Stimulated activated CD4-positive, alpha-beta T cell treated with anti-CD3 and anti-CD28 coated beads, Interleukin-4, amount 100 ng/mL, for 24 hours (primary cell): ENCODE measurements around the gene ELMO1.

Experiments
- DNase-seq: peaks from one replicate; pipeline ENCODE4 v3.0.0-alpha.2; 2020

ELMO1 gene

DNA sequence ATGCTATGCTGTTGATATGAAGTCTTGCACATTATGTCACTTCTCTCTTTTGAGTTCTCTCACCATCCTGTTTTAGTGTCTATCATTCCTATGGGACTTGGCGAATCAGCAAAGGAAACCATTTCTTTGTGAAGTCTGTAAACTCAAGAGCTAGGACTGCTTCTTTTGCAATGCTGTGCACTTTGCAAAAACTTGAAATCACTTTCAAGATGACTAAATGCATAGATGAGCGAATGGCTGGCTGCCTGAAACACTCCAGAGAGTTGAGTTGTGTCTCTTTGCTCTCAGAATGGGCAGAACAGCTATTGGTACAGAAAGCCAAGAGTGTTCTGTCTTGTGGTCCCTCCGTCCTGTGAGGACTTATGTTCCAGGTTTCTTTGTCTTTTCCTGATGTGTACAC is 18.3 kb upstream of the ELMO1 start:
- no peak for DNase-seq

DNA sequence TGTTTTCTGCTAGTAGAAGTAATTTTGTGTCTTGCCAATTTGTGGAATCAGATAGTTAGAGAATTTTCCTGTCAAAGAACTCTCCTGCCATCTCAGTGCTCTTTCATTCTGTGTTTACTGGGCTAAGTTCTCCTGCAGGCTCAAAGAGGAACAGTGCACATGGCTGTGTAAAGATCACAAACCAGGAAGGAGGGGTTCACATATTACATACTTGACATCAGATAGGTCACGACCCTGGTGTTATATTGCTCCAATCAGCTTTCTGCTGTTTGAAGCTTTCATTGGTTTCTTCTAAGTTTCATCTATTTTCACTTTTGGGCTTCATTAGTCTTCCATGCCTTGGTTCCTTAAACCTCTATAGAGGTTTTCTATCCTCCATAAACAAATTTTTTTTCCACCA is 13.5 kb upstream of the ELMO1 start:
- no peak for DNase-seq

DNA sequence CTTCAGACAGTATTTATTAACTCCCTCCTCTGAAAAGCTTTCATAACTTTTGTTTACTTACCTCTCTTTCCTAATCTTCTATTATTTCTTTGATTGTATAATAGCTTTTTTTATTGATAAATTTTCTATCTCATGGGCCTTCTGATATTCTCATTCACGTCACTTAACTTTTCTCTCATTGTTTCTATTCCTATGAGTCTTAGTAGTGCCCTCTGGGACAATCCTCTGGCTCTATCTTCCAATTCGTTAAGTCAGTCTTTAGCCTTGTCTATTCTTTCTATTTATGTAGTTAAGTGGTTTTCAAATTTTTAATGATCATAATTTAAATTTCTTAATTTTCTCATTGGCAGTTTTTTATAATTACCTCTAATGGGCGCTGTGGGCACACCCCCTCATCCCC is 6.4 kb upstream of the ELMO1 start:
- DNase-seq, result no peak

DNA sequence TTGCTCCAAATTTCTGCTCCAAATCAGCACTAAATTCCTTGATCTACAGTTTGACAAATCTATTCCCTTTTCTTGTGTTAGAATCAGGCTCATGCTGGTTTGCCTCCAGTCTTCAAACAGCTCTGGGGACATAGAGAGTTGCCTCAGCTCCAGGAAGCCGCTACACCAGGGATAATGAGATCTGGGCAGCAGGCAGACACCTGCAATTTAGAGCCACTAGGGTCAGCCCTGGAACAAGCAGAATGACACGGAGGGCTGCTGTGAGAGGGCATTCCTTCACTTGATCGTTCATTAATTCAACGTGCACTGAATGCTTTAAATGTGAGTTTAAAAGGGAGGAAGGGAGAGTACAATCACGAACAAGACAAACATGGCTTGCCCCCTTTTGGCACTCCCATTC is 3.7 kb upstream of the ELMO1 start:
- DNase-seq, result no peak

DNA sequence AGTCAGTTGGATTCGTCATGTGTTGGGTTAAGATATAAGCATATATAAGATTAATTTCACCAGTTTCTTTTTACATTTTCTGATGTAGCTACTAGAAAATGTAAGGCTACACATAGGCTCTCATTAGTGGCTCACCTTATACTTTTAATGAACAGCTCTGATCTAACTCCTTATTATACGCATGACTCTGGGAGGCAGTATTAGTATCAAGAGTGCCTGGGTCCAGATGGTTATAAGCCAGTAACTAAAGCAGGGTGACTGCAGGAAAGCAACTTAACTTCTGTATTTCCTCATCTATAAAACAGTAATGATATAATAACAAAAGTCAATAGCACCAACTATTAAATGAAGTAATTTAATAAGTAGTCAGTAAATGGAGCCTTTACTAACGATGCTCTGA is 1.4 kb upstream of the ELMO1 start:
- no peak for DNase-seq

DNA sequence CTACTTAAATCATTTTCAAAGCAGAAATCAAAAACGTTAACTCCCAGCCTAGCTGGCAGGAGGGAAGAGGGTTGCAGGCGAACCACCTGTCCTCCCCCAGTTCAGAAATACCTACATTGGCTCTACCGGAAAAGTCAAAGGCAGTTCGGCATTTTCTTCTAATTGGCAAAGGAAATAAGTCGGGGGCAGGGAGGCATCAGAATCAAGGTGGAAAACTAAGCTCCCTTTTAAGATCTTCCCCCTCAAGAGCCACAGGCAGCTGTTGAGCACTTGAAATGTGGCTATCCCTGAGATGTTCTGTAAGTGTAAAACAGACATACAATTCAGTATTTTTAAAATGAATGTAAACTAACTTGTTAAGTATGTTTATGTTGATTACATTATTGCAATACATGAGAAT is 957 bp upstream of the ELMO1 start:
- no peak for DNase-seq

DNA sequence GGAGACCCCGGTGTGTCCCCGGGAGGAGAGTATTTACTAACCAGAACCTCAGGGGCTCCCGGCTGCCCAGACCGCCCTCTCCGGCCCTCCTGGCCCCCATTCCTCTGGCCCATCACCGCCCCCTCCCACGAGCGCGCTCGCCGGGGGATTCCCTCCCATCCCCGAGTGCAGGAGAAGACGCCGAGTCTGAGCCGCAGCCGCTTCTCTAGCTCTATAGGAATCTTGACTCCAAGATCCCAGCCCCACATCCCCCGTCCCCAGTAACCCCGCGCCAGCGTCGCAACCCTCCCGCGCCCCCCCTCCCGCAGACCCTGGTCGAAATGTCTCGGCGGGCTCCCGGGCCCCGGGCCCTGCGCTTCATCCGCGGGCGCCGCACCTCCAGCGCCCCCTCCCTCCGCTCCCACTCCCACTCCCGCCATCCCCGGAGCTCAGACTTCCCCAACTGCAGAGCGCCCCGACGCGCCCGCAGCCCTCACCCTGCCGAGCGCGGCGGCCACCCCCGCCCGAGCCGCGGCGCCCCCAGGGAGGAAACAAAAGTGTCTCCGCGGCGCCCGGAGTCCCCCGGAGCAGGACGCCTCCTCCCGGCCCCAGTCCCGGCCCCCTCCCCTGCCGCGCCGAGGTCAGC is 541 bp downstream of the ELMO1 start:
- DNase-seq, result peak; percentile 33

DNA sequence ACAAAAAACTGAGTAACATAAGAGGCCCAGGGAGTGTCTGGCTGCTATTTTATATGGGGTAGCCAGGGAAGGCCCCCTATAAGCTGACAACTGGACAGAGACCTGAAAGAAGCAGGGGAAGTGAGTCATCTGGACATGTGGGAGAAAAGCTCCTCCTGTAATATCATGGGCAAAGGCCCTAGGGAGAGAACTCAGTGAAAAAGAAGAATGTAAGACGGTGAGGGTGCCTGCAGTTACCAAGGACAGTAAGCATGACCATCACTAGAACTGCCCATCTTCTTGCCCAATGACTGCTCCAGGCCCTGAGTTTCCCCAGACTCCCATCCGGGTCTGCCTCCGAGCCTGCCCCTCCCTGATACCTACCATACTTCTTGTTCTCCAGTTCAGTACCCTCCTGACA is 2.3 kb downstream of the ELMO1 start:
- DNase-seq, result no peak

DNA sequence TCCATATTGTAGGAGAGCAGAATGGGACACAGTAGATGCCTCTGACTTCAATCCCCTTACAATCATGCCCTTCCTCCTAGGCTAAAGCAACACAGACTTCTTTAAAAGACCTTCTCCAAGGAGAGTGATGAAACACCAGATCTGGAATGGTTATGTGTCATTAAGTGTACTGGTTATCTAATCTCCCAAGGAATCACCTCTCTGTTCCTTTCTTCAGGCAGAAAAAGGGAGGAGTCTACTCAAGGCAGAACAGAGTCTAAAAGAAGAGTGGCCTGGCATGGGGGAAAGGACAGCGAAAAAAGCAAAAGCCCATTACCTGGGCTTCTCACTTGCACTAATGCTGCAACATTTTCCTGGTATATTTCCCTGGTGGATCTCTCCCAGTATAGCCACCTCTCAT is 2.9 kb downstream of the ELMO1 start:
- no peak for DNase-seq

DNA sequence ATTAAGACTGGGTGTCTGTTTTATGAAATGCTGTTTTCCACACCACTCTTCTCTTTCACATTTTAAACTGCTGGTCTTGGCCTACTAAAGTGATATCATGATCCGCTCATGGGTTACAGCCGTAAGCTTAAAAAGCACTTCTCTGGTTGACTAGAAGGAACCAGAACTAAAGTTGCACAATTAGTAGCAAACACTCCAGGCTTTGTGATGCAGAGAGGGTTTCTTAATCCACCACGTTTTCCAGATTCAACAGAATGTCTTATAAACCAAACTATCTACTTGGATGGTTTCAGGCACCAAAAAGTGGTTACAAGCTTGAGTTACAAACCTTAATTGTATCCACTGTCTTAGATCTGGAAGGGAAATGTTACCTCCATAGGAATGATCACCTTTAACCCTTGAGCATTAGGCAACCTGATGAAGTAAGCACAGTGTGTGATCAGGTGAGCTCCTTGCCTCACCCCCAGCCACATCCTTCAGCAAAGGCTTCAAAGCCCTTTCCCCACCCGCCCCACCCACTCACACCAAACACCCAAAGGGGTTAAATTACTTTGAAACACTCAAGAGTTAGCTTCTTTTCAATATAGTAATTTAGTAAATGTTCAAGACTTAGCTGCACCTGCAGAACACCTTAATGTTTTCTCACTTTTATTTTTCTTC is 3.5 kb downstream of the ELMO1 start:
- DNase-seq, result no peak

DNA sequence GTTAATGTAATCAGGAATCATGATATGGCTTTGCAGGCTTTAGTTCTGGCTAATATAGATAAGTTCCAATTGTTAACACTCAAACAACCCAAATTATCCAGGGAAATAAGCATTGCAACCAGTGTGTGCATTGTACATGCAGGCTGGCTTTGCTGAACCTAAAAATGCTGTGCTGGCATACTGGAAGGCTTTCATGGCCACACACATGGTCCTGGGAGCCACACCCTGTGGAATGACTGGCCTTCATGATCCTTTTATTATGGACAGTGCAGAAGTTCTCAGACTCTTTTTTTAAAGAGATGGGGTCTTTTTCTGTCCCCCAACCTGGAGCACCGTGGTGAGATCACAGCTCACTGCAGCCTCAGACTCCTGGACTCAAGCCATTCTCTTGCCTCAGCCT is 5.0 kb downstream of the ELMO1 start:
- no peak for DNase-seq

DNA sequence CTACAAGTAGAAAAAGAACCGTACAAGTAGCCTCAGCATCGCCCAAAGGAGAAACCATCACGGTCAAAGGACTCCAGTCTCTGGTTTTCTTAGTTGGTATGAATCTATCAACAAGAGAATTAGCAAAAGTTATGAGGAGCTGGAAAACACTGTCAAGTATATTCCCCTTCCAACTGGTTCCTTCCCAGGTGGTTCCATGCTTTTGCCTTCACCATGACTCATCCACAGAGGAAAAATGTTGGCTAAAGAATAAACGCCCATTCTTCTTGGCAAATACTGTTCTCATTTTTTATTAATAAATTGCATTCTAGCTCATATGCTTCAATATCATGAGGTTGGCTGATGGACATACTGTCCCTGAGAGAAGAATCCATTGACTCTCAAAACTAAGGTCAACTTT is 6.4 kb downstream of the ELMO1 start:
- DNase-seq, result no peak

DNA sequence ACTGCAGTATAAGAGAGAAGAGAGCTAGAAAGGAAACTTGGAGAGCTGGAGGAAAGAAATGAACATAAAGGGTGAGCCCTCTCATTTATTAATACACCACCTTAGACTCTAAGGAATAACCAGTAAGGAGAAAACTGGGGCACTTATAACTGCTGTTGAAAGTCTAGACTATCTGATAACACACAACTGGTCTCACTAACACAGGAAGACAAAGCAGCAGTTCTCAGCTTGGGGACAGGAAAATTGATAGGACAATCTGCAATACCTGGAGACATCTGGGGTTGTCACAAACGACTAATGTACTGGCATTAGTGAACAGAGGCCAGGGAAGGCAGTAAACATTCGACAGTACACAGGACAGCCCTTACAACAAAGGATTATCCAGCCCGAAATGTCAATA is 6.8 kb downstream of the ELMO1 start:
- no peak for DNase-seq

DNA sequence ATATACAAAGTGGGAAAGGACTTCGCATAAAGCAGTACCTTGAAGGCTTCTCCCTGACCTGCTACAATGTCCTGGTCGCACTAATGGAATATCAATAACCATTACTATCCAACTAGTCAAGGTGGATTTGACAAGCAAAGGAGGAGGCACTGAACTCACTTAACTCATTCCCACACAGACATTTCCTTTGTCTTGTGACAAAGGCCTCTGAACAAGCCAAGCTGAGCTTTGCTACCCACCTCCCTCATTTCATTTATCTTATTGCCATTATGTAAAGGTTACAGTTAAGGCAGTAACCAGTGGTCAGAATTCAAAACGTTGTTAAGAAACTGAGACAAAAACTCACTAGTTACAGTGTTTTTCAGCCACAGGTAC is 7.3 kb downstream of the ELMO1 start:
- DNase-seq, result no peak

DNA sequence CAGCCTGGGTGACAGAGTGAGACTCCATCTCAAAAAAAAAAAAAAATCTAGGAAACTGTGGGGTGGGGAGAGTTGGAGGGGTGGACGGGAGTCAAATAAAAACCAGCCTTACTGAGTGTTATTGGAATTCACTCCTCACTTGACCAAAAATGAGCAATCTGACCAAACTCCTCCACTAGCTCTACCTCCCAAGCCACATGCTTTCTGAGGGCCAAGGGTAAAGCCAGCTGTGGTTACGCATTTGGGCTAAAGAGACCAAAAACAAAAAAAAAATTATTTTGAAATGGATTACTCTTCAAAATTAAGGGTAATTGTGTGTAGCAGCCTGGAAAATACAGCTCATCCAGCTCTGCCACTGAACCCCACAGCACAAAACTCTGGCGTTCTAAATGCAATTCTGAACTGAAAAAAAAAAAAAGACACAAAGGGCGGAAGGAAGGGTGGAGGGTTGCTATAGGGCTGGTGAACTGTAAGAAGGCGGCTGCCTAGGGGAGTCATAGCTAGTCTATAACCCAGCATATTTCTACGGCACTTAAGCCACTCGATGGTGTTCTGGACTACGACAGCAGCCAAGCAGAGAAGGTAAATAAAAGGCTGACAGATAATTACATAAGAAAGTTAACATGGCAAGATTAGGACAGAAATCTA is 7.8 kb downstream of the ELMO1 start:
- peak; percentile 38 for DNase-seq

DNA sequence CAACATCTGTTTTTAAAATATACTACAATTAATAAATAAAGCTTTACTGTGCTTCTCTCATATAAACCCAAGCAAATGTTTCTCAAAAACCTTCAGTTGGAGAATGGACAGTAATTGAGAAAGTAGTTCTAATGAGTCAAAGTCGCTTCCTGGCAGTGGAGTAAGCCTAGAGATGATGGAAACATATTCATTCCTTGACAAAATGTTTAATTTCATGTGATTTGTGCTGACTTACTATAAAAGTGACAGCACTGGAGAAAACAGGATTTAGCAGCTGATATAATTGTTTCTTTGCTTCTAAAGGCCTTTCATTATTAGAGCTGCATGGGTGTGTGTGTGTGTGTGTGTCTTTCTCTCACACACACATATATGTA is 9.0 kb downstream of the ELMO1 start:
- DNase-seq, result no peak

DNA sequence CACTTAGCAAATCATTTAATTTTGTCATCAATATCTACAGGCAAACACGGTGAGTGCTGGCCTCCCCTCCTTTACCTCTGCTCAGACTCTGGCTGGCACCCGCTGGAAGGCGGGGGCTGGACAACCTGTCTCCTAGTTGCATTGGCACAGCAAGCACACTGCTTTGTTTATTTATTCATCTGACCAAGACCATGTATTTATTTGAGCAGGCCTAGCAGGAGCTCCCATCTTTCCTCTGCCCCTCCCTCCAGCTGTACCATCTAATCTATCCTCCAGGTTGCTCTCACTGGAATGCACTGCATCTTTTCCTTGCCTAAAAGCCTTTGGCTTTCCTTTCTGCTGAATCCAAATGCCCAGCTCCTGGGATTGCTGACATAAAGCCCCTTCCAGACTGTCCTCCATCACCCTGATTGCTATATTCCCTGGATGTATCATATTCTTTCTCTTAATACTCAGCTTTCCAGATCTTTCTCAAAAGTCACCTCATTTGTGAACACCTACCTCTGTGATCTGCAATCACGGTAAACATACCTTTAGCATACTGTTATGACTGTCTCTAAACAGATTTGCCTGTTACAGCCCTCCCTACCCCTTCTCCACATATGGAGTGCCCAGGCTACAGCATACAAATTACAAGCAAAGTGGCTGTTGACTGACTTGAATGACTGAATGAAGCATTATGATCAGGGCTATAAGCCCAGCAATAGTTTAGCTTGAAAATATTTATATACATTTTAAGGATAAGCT is 9.6 kb downstream of the ELMO1 start:
- no peak for DNase-seq

DNA sequence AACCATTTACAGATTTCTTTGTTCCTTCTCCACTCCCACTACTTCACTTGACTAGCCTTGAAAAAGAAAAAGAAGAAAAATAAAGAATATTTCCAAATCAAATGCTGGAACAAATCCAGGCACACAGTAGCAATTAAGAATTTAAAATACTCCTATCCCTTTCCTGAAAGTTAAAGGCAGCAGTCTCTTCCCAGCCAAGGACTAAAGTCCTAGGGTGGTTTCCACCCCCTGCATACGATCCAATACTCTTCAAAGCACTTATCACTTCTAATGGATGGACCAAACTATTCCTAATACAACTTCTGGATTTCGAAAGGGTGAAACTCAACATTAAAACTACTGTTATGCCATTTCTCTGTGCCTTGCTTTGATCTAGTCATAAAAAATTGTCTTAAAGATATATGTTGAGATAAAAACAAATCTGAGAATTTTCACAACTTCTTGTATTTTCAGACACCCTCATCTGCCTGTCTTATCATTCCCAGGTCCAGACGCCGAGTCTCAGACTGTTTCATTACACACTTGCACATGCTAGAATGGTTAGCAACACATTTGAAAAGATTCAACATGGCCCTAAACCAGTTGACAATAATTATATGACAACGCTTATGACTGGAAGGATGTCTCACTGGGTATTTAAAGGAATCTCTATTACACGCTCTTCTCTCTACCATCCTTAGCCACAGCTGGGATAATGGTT is 13.4 kb downstream of the ELMO1 start:
- no peak for DNase-seq

DNA sequence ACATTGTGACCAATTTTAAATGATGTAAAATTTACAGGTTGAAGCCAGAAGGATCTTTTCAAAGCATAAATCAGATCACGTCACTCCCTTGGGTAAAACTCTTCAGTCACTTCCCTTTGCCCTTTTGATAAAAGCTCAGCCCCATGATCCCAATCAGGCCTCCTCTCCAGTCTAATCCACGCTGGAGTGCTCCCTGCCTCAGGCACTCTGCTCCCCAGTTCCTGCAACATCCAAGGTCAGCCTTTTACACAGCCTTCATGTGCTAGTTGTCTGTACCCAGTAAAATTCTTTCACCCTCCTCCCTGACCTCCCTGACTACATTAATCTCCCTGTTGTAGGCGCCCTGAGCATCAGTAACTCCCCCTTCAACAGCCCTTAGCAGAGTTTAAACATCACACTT is 14.1 kb downstream of the ELMO1 start:
- DNase-seq, result no peak

DNA sequence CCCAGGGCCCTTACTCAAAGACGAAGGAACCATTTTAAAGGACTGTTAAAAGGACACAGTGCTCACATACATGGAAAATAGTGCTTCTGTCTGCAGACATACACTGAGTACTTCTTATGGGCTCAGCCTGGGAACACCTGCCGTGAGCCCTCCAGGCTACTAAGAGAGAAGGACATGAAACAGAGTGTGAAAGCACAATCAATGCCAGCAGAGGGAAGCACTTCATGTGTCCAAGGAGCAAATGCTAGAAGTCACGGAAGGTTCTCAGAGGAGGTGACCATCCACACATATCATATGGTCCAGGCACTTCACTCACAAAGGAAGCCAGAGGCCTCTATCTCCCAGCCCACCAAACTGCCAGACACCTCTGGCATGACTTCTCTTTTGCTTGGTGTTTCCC is 15.5 kb downstream of the ELMO1 start:
- DNase-seq, result no peak

DNA sequence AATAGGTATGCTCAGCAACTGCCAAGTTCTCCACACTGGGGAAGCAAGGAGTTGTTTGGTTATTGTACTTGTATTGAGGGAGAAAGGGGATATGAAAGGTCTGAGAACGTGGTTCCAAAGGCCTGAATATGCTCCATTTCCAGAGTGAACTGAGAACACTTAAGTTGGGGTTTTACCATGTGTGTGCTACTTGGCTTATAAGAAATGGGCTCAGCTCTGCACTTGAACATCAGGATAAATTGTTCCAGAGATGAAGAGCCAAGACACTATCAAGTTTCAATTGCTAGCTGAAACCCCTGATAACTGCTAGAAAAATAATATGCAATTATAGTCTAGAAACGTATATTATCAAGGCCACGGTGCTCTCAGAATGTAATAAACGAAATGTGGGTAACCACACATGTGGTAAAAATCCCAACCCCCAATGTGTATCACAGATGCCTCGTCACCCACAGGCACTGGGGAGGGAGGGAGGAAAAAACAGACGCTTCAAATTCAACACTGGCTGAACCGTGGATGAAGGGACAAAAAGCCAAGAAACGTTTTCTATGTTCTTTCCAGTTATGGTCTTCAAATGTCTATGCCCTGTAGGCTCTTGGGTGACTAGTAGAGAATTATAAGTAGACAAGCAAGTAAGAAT is 16.3 kb downstream of the ELMO1 start:
- peak; percentile 57 for DNase-seq

DNA sequence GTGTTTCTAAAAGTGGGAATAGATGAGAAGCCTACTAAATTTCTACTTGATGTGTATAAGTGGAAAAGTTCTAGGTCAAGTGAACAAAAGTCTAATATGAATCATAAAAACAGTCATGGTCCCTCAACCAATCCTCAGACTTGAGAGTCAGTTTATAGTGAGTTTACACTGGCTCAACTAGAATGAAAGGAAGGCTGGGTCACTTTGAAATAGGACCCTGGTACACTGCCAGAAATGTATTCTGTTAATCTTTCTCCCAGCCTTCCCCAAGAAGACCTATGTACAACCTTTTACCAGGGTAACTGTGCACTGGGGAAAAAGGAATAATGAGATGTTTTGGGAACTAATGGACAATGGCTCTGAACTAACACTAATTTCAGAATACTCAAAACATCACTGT is 17.3 kb downstream of the ELMO1 start:
- no peak for DNase-seq

DNA sequence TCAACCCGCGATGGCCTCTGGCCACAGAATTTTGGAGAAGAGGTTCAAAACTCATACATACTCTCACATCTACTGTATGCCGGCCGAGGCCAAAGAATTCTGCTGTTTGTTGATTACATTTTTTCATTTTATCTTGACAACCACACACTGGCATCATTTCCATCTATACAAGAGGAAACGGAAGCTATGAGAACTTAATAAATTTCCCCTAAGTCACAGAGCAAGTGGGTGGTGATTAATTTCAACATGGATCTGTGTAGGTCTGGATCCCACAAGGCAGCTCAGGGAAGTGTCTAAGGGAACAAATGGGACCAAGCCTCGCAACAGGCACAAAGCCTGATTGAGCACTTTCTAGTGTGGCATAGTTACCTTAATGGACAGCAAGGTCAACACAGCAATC is 18.0 kb downstream of the ELMO1 start:
- DNase-seq, result no peak
